ENCODE data around the gene TEX47. TPM values are rescaled to one million over a fixed set of nuclear protein-coding genes. Genes with fewer than 3 reads are reported as not detected.

TEX47 gene
- total RNA-seq, result not detected

DNA sequence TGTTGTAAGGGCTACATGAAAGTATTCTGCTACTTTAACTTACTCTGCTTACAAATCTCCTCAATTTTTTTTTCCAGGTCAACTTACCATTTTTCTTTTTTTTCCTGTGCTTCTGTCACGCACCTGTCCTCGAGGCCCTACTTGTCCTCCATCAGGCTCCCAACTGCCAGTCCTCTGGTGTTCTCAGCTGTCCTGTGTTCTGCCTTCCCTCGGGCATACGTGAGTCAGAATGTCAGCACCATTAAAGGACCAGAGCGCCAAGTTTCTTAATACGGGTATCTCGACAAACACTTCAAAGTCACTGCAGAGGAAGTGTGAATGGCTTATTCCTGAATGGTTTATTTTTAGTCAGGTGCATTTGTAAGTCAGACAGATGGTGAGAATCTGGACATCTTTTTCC lies at the start of gene TEX47:
TEX47 (minus strand) TSS at position 185 of the 400 bp plus-strand sequence. CDS start 795 bp downstream, outside the sequence.
- ATAC-seq (ENCODE audit: low read depth) (no peak), DNase-seq (no peak)
- POLR2A ChIA-PET, result no interaction called here
- no peaks in the 10 kb centered on the region for H3K4me1 Mint-ChIP-seq
- peaks cover 3% of the 10 kb centered on the region for H3K27me3 Mint-ChIP-seq
- H3K36me3 Mint-ChIP-seq, result no peaks in the 10 kb centered on the region
- no peak within 1 kb of the TSS for H3K27ac Mint-ChIP-seq
- H3K9me3 Mint-ChIP-seq, result no peaks in the 10 kb centered on the region
- no peak within 1 kb of the TSS for H3K4me3 Mint-ChIP-seq

DNA sequence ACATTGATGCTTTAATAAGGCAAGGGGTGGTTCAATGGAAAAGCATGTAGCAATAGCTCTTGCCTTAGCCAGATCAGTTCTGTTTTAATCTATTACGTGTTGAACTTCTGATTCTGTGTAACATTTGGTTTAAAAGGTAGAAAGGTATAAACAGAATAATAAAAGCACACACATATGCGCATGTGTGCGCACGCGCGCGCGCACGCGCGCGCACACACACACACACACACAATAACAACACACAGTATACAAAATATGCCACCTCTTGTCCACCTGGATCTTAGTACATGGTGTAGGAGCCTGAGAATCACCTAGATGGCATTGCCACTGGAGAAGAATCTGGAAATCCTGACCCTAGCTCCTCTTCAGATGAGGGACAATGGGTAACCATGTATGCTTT lies 49.6 kb upstream of the TEX47 start:
- no peak overlapping the region for H3K27ac Mint-ChIP-seq
- no peaks in the 10 kb centered on the region for H3K9me3 Mint-ChIP-seq
- no peak for ATAC-seq (ENCODE audit: low read depth)
- H3K4me3 Mint-ChIP-seq, result no peak overlapping the region
- no peaks in the 10 kb centered on the region for H3K27me3 Mint-ChIP-seq
- no peaks in the 10 kb centered on the region for H3K36me3 Mint-ChIP-seq
- POLR2A ChIA-PET, result no interaction called here
- H3K4me1 Mint-ChIP-seq, result no peaks in the 10 kb centered on the region
- no peak for DNase-seq

- Mint-ChIP-seq H3K4me1 (no peaks in the 10 kb centered on the region), H3K4me3 (no peak overlapping the region), H3K36me3 (no peaks in the 10 kb centered on the region), H3K9me3 (no peaks in the 10 kb centered on the region), H3K27ac (no peak overlapping the region), H3K27me3 (no peaks in the 10 kb centered on the region)
- DNase-seq (no peak), ATAC-seq (ENCODE audit: low read depth) (no peak)
- POLR2A ChIA-PET, result no interaction called here
Observed at GRCh38 chr7:88842201-88842600, 46.7 kb upstream of the TEX47 start.

GRCh38 chr7:88835147-88835728 lies 39.7 kb upstream of the TEX47 start:
- no peaks in the 10 kb centered on the region for H3K36me3 Mint-ChIP-seq
- H3K4me3 Mint-ChIP-seq, result no peak overlapping the region
- H3K4me1 Mint-ChIP-seq, result no peaks in the 10 kb centered on the region
- DNase-seq, result no peak
- no peaks in the 10 kb centered on the region for H3K27me3 Mint-ChIP-seq
- H3K9me3 Mint-ChIP-seq, result no peaks in the 10 kb centered on the region
- no peak overlapping the region for H3K27ac Mint-ChIP-seq
- POLR2A ChIA-PET, result no interaction called here
- no peak for ATAC-seq (ENCODE audit: low read depth)

DNA sequence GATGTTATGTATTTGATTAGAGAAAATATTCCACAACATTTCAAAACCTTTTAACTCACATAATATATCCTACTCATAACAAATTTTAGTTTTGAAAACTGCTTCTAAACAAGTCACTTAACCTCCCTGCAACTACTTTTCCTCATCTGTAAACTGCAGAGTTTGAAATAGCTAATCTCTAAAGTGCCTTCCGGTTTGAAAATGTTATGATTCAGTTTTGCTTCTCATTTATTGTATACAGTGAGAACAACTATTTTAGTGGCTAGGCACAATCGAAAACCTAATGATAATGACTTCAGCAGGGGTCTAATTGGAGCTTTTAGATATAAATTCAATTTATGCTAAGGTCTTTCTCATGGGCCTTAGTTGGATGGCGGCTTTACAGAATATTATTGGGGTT lies 30.7 kb upstream of the TEX47 start:
- ATAC-seq (ENCODE audit: low read depth) (no peak), DNase-seq (no peak)
- POLR2A ChIA-PET, result no interaction called here
- Mint-ChIP-seq H3K4me1 (no peaks in the 10 kb centered on the region), H3K4me3 (no peak overlapping the region), H3K36me3 (no peaks in the 10 kb centered on the region), H3K27ac (no peak overlapping the region), H3K9me3 (peaks cover 2% of the 10 kb centered on the region), H3K27me3 (no peaks in the 10 kb centered on the region)

GRCh38 chr7:88818552-88818951 lies 23.0 kb upstream of the TEX47 start:
- ATAC-seq (ENCODE audit: low read depth) (no peak), DNase-seq (no peak)
- H3K4me1 Mint-ChIP-seq, result no peaks in the 10 kb centered on the region
- no peaks in the 10 kb centered on the region for H3K36me3 Mint-ChIP-seq
- H3K9me3 Mint-ChIP-seq, result peaks cover 2% of the 10 kb centered on the region
- H3K4me3 Mint-ChIP-seq, result no peak overlapping the region
- POLR2A ChIA-PET, result no interaction called here
- H3K27ac Mint-ChIP-seq, result no peak overlapping the region
- H3K27me3 Mint-ChIP-seq, result no peaks in the 10 kb centered on the region

DNA sequence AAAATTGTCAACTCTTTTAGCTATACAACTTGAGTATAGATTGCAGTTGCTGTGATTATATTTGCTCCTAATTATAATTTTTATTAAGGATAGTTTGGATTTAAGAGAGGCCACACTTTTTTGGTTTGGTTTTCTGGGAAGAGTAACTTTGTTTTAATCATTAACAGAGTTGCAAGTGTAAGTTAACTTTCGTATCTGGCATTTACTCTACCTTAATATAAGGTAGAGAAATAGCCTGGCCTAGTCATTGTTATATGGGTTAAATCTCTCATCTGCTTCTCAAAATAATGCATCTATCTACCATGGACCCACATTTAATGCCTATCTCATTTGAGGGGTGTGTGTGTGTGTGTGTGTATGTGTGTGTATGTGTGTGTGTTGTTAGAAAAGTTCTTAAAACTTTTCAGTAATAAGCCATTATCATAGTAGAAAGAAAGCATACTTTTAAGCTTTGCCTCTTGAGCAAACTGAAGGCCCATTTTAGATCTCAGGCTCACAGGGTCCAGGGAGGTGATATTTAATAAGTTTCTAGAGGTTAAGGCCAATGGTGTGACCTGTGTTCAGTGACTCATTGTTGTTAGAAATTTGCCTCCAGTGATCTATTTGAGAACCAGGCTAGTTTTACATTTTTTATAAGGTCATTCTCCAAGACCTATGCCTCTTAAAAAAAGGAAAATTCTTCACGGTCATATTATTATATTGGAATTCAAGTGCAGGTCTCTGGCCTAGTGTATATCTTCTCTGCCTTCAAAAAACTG lies 10.9 kb upstream of the TEX47 start:
- Mint-ChIP-seq H3K4me1 (no peaks in the 10 kb centered on the region), H3K9me3 (no peaks in the 10 kb centered on the region), H3K36me3 (no peaks in the 10 kb centered on the region), H3K4me3 (no peak overlapping the region), H3K27ac (no peak overlapping the region), H3K27me3 (no peaks in the 10 kb centered on the region)
- ATAC-seq (ENCODE audit: low read depth) (no peak), DNase-seq (no peak)
- POLR2A ChIA-PET, result no interaction called here

DNA sequence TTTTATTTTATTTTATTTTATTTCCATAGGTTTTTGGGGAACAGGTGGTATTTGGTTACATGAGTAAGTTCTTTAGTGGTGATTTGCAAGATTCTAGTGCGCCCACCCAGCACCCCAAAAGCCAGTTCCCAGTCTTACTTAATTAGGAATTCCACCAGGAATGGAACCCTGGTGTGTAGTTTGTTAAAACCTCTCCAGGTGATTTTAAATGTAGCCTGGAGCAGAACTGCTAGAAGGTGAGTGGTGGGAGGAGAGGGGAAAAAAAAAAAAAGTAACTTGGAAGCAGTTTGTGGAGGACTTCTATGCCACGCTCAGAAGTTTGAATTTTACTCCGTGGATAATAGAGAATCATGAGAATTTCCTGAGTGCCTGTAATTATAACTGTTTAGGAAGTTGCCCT lies 5.5 kb upstream of the TEX47 start:
- Mint-ChIP-seq H3K27me3 (peaks cover 3% of the 10 kb centered on the region), H3K27ac (no peak overlapping the region), H3K4me3 (no peak overlapping the region), H3K4me1 (no peaks in the 10 kb centered on the region), H3K9me3 (no peaks in the 10 kb centered on the region), H3K36me3 (no peaks in the 10 kb centered on the region)
- POLR2A ChIA-PET, result no interaction called here
- ATAC-seq (ENCODE audit: low read depth), result no peak
- DNase-seq, result no peak

DNA sequence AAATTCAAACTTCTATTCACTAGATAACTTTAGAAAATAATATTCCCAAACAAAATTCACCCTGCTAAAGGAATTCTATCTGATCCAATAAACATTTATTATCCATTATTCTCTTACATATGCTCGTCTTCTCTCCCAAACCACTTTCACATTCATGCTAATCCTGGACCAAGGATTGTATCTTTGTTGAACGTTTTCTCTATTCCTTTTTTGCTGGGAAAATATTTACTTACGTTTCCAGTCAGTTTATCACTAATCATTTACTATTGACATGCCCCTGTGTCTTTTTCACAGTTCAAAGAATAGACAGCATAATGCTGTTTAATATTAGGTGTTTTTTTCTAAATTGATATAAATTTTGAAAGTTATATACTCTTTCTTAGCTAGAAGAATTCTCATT lies 3.2 kb downstream of the TEX47 start:
- no peaks in the 10 kb centered on the region for H3K36me3 Mint-ChIP-seq
- H3K27me3 Mint-ChIP-seq, result peaks cover 4% of the 10 kb centered on the region
- no peaks in the 10 kb centered on the region for H3K9me3 Mint-ChIP-seq
- no peaks in the 10 kb centered on the region for H3K4me1 Mint-ChIP-seq
- ATAC-seq (ENCODE audit: low read depth), result no peak
- H3K4me3 Mint-ChIP-seq, result no peak overlapping the region
- POLR2A ChIA-PET, result no interaction called here
- H3K27ac Mint-ChIP-seq, result no peak overlapping the region
- no peak for DNase-seq

- H3K9me3 Mint-ChIP-seq, result no peaks in the 10 kb centered on the region
- no peak overlapping the region for H3K27ac Mint-ChIP-seq
- no peaks in the 10 kb centered on the region for H3K4me1 Mint-ChIP-seq
- no peak overlapping the region for H3K4me3 Mint-ChIP-seq
- no peaks in the 10 kb centered on the region for H3K36me3 Mint-ChIP-seq
- no peak for ATAC-seq (ENCODE audit: low read depth)
- peaks cover 3% of the 10 kb centered on the region for H3K27me3 Mint-ChIP-seq
- no peak for DNase-seq
- POLR2A ChIA-PET, result no interaction called here
Observed at GRCh38 chr7:88791891-88792290, 3.6 kb downstream of the TEX47 start.

- Mint-ChIP-seq H3K36me3 (no peaks in the 10 kb centered on the region), H3K4me1 (no peaks in the 10 kb centered on the region), H3K9me3 (no peaks in the 10 kb centered on the region), H3K4me3 (no peak overlapping the region), H3K27ac (no peak overlapping the region), H3K27me3 (peaks cover 3% of the 10 kb centered on the region)
- ATAC-seq (ENCODE audit: low read depth) (no peak), DNase-seq (no peak)
- POLR2A ChIA-PET, result no interaction called here
Observed at GRCh38 chr7:88789480-88790064, 6.0 kb downstream of the TEX47 start.

DNA sequence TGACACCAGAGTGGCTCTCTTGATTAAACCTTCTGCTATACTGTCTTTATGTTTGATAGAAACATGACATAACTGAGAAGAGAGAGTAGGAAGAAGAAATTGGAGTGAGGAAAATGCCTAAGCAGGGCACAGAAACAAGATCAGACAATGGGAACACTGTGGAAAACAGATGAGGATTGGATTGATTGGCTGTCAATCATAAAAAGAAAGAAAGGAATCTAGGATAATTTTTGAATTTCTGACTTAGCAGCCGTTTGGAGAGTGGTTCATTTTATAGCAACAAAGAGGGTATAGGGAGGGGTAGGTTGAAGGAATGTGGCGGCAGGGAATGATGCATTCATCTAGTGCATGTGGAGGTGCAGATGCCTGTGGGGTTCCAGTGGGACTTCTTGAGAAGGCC lies 7.8 kb downstream of the TEX47 start:
- Mint-ChIP-seq H3K27me3 (peaks cover 3% of the 10 kb centered on the region), H3K27ac (no peak overlapping the region), H3K4me3 (no peak overlapping the region), H3K36me3 (no peaks in the 10 kb centered on the region), H3K9me3 (no peaks in the 10 kb centered on the region), H3K4me1 (no peaks in the 10 kb centered on the region)
- DNase-seq, result no peak
- ATAC-seq (ENCODE audit: low read depth), result no peak
- POLR2A ChIA-PET, result no interaction called here

- no peaks in the 10 kb centered on the region for H3K36me3 Mint-ChIP-seq
- H3K27ac Mint-ChIP-seq, result no peak overlapping the region
- DNase-seq, result no peak
- no peaks in the 10 kb centered on the region for H3K4me1 Mint-ChIP-seq
- no peak overlapping the region for H3K4me3 Mint-ChIP-seq
- POLR2A ChIA-PET, result no interaction called here
- H3K27me3 Mint-ChIP-seq, result no peaks in the 10 kb centered on the region
- no peaks in the 10 kb centered on the region for H3K9me3 Mint-ChIP-seq
- no peak for ATAC-seq (ENCODE audit: low read depth)
Observed at GRCh38 chr7:88775838-88776237, 19.7 kb downstream of the TEX47 start.

DNA sequence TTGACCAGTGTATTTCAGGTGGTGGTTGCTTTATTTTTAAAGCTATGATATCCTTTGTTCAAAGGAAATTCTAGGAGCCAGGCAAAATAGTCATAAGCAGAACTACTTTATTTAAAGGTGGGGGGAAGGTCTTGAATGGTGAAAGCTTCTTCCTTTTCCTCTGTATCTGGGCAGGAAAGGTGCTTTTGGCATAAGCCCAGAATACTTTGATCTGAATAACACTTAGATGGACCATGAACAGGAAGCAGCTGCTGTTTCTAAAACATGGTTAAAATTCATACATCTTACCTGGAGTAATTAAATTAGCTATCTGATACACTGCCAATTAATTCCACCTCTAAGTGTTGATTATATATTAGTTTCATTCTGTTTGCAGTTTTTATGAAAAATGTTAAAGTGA lies 22.8 kb downstream of the TEX47 start:
- no peaks in the 10 kb centered on the region for H3K36me3 Mint-ChIP-seq
- DNase-seq, result no peak
- H3K9me3 Mint-ChIP-seq, result no peaks in the 10 kb centered on the region
- H3K27ac Mint-ChIP-seq, result no peak overlapping the region
- POLR2A ChIA-PET, result no interaction called here
- H3K4me3 Mint-ChIP-seq, result no peak overlapping the region
- no peaks in the 10 kb centered on the region for H3K27me3 Mint-ChIP-seq
- no peaks in the 10 kb centered on the region for H3K4me1 Mint-ChIP-seq
- no peak for ATAC-seq (ENCODE audit: low read depth)
